Kidney (tissue), 14 donors: ENCODE data around the gene MYLK2. TPM values are rescaled to one million over a fixed set of nuclear protein-coding genes. Genes with fewer than 3 reads are reported as not detected.

ENCODE experiments used
- DNase-seq, 5 donors: peaks; one replicate each; pipeline ENCODE4 v3.0.0-alpha.2; 2013 to 2020
- FAIRE-seq: peaks from 2 replicates; lab custom pipeline; 2012; peaks lifted over from hg19 to GRCh38; lab: Jason Lieb, UNC
- H3K27ac ChIP-seq, 2 donors: one replicate each; pipeline ENCODE4 v1.7.0; 2013; ENCODE audit warnings: low read depth in 2 of 2, low read length in 2 of 2, inconsistent platforms in 1 of 2
- H3K27me3 ChIP-seq: one replicate; pipeline ENCODE4 v1.7.1; 2013; ENCODE audit warnings: low read length, inconsistent platforms; ENCODE audit not compliant: control insufficient read depth, insufficient read depth
- H3K36me3 ChIP-seq, 3 donors: one replicate each; pipeline versions ENCODE4 v1.7.0 to v1.7.1; 2013; ENCODE audit warnings: low read length in 3 of 3, control low read depth in 1 of 3, inconsistent platforms in 1 of 3; ENCODE audit not compliant: insufficient read depth in 3 of 3, control insufficient read depth in 2 of 3
- H3K4me1 ChIP-seq, 3 donors: one replicate each; pipeline versions ENCODE4 v1.7.0 to v1.7.1; 2013; ENCODE audit warnings: low read length in 3 of 3, inconsistent platforms in 1 of 3, low read depth in 1 of 3; ENCODE audit not compliant: control insufficient read depth in 2 of 3, insufficient read depth in 2 of 3
- H3K4me3 ChIP-seq, 3 donors: one replicate each; pipeline versions ENCODE4 v1.7.0 to v1.8.1; 2013; ENCODE audit warnings: low read length in 3 of 3, control low read depth in 1 of 3, inconsistent platforms in 1 of 3
- H3K9ac ChIP-seq, 3 donors: one replicate each; pipeline versions ENCODE4 v1.7.0 to v1.7.1; 2013; ENCODE audit warnings: low read length in 3 of 3, control low read depth in 1 of 3, inconsistent platforms in 1 of 3
- H3K9me3 ChIP-seq, 3 donors: one replicate each; pipeline versions ENCODE4 v1.7.0 to v1.7.1; 2013; ENCODE audit warnings: low read length in 3 of 3, control low read depth in 1 of 3, inconsistent platforms in 1 of 3; ENCODE audit not compliant: control insufficient read depth in 2 of 3, insufficient read depth in 1 of 3
- CTCF ChIP-seq: IDR thresholded peaks from 3 replicates; pipeline ENCODE4 v1.5.1; 2012; ENCODE audit warnings: mild to moderate bottlenecking, moderate library complexity, borderline replicate concordance; ENCODE audit not compliant: insufficient read depth; ENCODE audit errors: extremely low read depth
- intact Hi-C: fragments of 100-400 bp; cut with DNase I; formaldehyde crosslinking; loops from one replicate; pipeline ENCODE4 v1.11.1; 2022
- polyA plus RNA-seq: library from polyadenylated mRNA; stranded (reverse); fragments of 350-450 nt; fragmentation: Illumina TruSeq; extraction: RNeasy Lipid Tissue Mini Kit (QIAGEN cat#74804); gene quantifications from one replicate; pipeline ENCODE4 v1.2.3, GENCODE V29; 2014; ENCODE audit warnings: low read depth, low replicate concordance; ENCODE audit not compliant: insufficient read depth
- total RNA-seq: library from RNA; stranded (reverse); fragmentation: NEBNext Ultra II Directional; extraction: Animal tissue kit (Norgen Biotek cat#: 25700); gene quantifications from one replicate; pipeline ENCODE4 v1.2.1, GENCODE V29; 2021
- donor health status: control.
- donor health status: control.
- donor health status: control.
- donor health status: control.
- donor health status: control.
- donor health status: DM: yes; HTN: yes; CAD: no.
- donor health status: Normal renal cell carcinoma (clear cell type).

The MYLK2 gene
- total and polyA plus RNA-seq, 2 donors from 2014 or later = not detected

- peak overlapping the region in 1 of 3 donors; percentile 47 for H3K4me3 ChIP-seq
These were observed 43.0 kb downstream of the MYLK2 start for GRCh38 chr20:31862157-31862470.

GRCh38 chr20:31862506-31862905 is 43.4 kb downstream of the MYLK2 start:
- no peak overlapping the region for H3K9ac ChIP-seq

More at GRCh38 chr20:31862157-31862470, 43.0 kb downstream of the MYLK2 start:
- Histone ChIP-seq H3K27ac (no peak overlapping the region), H3K4me1 (peaks cover 0 to 25% (median 8%) of the 10 kb centered on the region in 3 donors), H3K9me3 (no peaks in the 10 kb centered on the region), H3K36me3 (peaks cover 0 to 9% (median 0%) of the 10 kb centered on the region in 3 donors), H3K9ac (no peak overlapping the region), H3K27me3 (no peaks in the 10 kb centered on the region)
- DNase-seq (no peak), FAIRE-seq (no peak)
- TF ChIP-seq CTCF = no peak
- intact Hi-C loops = no loop called here

GRCh38 chr20:31863296-31864085 is 44.3 kb downstream of the MYLK2 start:
- no peaks in the 10 kb centered on the region for H3K27me3 ChIP-seq
- no peak overlapping the region for H3K9ac ChIP-seq
- peaks cover 0 to 9% (median 0%) of the 10 kb centered on the region in 3 donors for H3K36me3 ChIP-seq
- DNase-seq (peak in 1 of 5 donors; percentile 51), FAIRE-seq (no peak)
- no peak overlapping the region for H3K27ac ChIP-seq
- H3K4me3 ChIP-seq = no peak overlapping the region
- no peaks in the 10 kb centered on the region for H3K9me3 ChIP-seq
- no peak for TF ChIP-seq CTCF
- peaks cover 0 to 20% (median 8%) of the 10 kb centered on the region in 3 donors for H3K4me1 ChIP-seq
- intact Hi-C loops = no loop called here

More at GRCh38 chr20:31862506-31862905, 43.4 kb downstream of the MYLK2 start:
- Histone ChIP-seq H3K9me3 (no peaks in the 10 kb centered on the region), H3K27me3 (no peaks in the 10 kb centered on the region), H3K4me3 (no peak overlapping the region), H3K27ac (no peak overlapping the region), H3K4me1 (peaks cover 0 to 25% (median 8%) of the 10 kb centered on the region in 3 donors), H3K36me3 (peaks cover 0 to 9% (median 0%) of the 10 kb centered on the region in 3 donors)
- DNase-seq (peak in 2 of 5 donors; percentile 48 to 59), FAIRE-seq (no peak)
- TF ChIP-seq CTCF = no peak
- intact Hi-C loops = no loop called here
